GM19324 (cell line): Measurements from ENCODE around the gene SHISA7.

Experiments used
- ATAC-seq: cut with Tn5 transposase; IDR thresholded peaks from one replicate; pipeline ENCODE4 v1.9.1; 2021; ENCODE audit warnings: mild to moderate bottlenecking, moderate library complexity; ENCODE audit not compliant: unreplicated experiment, low FRiP score

SHISA7 gene

DNA sequence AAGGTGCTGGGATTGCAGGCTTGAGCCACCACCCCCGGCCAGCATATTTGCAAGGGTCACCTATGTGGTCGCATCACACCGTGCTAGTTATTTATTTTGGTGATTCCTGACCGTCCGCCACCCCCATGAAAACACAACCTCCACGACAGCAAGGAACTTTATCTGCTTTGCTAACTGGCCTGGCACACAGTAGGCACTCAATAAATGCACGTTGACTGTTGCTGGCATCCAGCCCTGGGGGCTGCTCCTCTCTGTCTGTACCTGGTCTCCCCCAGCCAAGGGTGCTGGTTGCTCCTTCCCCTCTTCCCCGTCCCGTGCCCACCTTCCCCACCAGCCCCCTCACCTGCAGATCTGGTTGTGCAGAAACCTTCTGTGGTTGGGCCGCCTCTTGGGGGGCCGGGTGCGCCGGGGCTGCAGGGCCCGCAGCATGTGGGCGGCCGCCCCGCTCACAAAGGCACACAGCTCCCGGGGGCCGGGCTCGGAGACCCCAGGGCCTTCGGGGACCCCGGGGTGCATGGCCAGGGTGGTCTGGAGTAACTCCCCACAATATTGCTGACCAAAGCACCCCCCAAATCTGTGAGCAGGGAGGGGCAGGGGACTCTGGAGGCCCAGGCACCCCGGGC lies 21.1 kb upstream of the SHISA7 start:
- no peak for ATAC-seq

DNA sequence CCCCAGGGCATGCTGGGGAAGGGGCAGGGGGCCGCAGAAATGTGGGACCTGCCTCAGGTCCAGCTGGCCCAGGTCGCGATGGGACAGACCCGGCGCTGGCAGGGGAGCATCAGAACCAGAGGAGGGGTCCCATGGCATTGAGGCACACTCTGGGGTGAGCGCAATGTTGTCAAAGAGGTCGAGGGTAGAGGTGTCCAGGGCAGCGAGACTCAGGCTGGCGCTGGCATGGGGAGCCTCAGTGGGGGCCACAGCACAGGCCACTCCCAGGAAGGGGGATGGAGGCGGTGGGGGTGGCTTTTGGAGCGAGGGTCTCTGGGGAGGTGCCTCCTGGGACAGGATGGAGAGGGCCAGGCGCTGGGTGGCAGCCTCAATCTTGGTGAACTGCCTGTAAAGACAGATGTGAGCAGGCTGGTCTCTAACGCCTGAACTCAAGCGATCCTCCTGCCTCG lies 20.5 kb upstream of the SHISA7 start:
- no peak for ATAC-seq

- no peak for ATAC-seq
These were observed 19.6 kb upstream of the SHISA7 start for GRCh38 chr19:55462722-55463121.

- no peak for ATAC-seq
These were observed 19.0 kb upstream of the SHISA7 start for GRCh38 chr19:55461974-55462626.

- ATAC-seq, result peak; percentile 95
These were observed 18.3 kb upstream of the SHISA7 start, which contains the start of gene ISOC2 for GRCh38 chr19:55461259-55461973. Gene ISOC2, minus strand, starts transcription at chr19:55461642. Its CDS starts 5,156 bp downstream, at chr19:55456486.

DNA sequence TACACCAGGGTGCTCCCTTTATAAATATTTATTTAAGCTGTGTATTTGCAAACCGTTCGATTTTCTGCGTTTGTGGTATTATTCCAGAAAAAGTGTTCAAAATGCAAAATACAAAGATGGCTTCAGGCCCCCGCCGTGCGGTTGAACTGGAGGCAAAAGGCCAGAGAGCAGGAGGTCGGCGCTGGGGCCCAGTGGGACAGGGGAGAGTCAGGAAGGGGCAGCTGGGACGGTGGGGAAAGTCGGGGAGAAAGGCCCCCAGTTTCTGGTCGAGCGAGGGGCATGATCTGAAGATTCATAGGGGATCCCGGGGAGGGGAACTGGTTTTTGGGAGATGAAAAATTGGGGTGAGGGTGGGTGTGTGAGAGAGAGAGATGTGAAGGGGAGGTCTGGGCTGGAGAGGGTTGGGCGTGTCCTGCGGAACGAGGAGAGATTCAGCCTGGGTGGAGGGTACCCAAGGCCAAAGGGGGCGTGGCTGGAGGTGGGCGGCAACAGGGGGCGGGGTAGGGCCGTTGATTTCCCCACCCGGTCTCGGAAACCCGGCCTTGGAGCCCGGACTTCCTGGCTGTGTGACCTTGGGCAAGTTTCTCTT lies 17.7 kb upstream of the SHISA7 start:
- no peak for ATAC-seq

GRCh38 chr19:55459950-55460657 lies 17.0 kb upstream of the SHISA7 start:
- no peak for ATAC-seq

GRCh38 chr19:55459551-55459949 lies 16.4 kb upstream of the SHISA7 start:
- ATAC-seq, result no peak

- no peak for ATAC-seq
These were observed 14.8 kb upstream of the SHISA7 start for GRCh38 chr19:55457683-55458457.

- ATAC-seq, result no peak
These were observed 13.2 kb upstream of the SHISA7 start for GRCh38 chr19:55456347-55456746.

- no peak for ATAC-seq
These were observed 12.6 kb upstream of the SHISA7 start for GRCh38 chr19:55455576-55456235.

GRCh38 chr19:55454787-55455243 lies 11.7 kb upstream of the SHISA7 start:
- ATAC-seq, result no peak

GRCh38 chr19:55453511-55454260 lies 10.6 kb upstream of the SHISA7 start:
- no peak for ATAC-seq

DNA sequence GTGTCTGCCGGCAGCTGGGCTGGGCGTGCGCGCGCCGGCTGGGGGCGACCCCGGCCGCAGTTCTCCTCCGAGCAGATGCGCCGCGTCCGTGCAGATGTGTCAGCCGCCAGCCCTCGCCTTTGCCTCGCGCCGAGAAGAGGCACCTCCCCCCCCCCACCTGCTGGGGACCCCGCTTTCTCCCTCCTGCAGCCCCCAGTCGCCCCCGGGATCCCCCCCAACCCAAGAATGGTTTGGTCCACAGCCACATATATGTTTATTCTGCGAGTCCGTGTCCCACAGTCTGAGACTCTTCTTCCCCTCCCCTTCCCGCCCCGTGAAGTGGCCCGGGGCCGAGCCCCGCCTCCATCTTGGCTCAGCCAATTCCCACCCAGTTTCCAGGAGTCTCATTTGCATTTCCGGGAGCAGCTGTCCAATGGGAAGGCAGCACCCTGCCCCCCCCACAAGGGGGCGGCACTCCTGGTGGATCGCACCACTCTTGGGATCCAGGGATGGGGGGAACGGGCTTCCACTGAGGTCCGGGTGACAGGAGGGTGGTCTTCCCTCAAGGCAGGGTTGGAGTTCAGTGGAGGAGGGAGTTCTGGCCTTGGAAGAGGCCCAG lies 9.7 kb upstream of the SHISA7 start:
- no peak for ATAC-seq

DNA sequence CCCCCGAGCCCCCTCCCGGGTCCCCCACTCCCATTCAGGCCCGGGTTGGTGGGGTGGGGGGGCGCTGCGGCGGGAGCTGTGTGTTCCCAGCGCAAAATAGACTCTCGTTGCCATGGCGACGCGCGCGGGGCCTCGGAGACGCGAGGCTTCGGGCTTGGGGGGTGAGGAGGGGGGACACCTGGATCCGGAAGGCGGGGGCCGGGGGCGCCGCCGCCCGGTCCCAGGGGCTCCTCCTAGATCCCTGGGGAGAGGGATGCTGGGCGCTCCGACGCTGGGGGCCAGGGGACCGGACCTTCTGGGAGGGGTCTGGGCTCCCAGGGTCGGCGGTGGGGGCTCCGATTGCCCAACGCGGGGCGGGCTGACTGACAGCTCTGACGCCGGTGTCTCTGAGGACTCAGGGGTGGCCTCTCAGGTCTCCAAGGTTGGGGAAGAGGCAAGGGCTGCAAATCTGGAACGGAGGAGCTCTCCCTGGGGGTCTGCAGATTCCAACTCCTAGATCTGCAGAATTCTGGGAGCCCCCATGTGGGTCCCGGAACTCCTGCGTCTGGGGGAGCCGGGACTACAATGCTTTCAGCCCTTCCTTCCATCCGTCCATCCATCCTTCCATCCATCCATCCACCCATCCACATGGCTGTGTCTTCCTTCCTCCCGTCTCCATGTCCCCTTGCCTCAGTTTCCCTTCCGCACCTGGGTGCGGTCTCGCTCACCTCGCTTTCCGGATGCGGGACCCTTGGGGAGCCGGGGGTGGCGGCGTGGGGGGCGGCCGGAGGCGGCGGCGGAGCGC lies 9.1 kb upstream of the SHISA7 start:
- ATAC-seq, result no peak

GRCh38 chr19:55451163-55451964 lies 8.3 kb upstream of the SHISA7 start:
- no peak for ATAC-seq

GRCh38 chr19:55449469-55449868 lies 6.4 kb upstream of the SHISA7 start:
- no peak for ATAC-seq
